Dermis microvascular lymphatic vessel endothelial cell (primary cell): ENCODE measurements around the gene PDZD4. TPM values are rescaled to one million over a fixed set of nuclear protein-coding genes. Genes with fewer than 3 reads are reported as not detected.

Experiments
- DNase-seq, 2 donors: peaks; one replicate each; pipeline versions ENCODE4 v3.0.0 to v3.0.0-alpha.2; 2010; ENCODE audit warnings: low read depth in 2 of 2
- total RNA-seq: library from RNA; depleted of rRNA; stranded (reverse); fragments of >200 nt; gene quantifications from 2 replicates; pipeline ENCODE4 v1.2.1, GENCODE V29; 2014

The PDZD4 gene, protein sequence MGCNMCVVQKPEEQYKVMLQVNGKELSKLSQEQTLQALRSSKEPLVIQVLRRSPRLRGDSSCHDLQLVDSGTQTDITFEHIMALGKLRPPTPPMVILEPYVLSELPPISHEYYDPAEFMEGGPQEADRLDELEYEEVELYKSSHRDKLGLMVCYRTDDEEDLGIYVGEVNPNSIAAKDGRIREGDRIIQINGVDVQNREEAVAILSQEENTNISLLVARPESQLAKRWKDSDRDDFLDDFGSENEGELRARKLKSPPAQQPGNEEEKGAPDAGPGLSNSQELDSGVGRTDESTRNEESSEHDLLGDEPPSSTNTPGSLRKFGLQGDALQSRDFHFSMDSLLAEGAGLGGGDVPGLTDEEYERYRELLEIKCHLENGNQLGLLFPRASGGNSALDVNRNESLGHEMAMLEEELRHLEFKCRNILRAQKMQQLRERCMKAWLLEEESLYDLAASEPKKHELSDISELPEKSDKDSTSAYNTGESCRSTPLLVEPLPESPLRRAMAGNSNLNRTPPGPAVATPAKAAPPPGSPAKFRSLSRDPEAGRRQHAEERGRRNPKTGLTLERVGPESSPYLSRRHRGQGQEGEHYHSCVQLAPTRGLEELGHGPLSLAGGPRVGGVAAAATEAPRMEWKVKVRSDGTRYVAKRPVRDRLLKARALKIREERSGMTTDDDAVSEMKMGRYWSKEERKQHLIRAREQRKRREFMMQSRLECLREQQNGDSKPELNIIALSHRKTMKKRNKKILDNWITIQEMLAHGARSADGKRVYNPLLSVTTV
- total RNA-seq = 0.26 and 0.89 TPM in 2 replicates

DNA sequence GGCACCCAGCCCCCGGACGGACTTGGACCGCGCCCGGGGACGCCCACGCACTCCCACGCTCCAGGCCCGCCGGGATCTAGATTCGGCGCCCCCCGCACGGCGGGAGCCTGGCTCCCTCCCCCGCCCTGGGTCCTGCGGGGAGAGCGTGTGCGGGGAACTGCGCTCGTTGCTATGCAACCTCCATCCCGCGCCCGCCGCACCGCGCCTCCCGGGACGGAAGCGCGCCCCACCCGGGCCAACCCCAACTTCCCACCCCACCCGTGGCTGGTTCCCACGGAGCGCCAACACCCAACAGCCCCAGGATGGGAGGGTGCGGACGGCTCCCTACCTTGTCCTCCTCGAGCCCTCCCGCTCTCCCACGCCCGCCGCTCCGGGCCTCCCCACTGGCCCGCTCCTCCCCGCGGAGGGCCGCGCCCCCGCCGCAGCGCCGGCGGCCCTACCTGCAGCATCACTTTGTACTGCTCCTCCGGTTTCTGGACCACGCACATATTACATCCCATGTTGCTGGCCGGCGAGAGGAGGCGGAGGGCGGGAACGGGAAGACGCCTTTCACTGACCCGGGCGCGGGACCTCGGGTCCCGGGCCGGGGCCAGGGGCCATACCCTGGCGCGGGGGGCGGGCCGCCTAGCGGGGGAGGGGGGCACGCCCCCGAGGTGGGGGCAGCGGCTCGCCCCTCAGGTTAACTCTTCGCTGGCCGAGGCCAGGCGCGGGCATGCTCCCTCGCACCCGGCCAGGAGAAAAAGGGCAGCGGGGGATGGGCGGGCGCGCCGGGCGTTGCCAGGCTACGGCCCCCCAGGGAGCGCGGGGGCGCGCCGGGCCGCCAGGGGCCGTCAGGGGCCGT lies at the start of gene PDZD4:
PDZD4 (minus strand) TSS at position 746 of the 841 bp plus-strand sequence; CDS start at position 500, 246 bp downstream.
- no peak for DNase-seq

GRCh38 chrX:153879741-153880439 lies 49.5 kb upstream of the PDZD4 start:
- no peak for DNase-seq

DNA sequence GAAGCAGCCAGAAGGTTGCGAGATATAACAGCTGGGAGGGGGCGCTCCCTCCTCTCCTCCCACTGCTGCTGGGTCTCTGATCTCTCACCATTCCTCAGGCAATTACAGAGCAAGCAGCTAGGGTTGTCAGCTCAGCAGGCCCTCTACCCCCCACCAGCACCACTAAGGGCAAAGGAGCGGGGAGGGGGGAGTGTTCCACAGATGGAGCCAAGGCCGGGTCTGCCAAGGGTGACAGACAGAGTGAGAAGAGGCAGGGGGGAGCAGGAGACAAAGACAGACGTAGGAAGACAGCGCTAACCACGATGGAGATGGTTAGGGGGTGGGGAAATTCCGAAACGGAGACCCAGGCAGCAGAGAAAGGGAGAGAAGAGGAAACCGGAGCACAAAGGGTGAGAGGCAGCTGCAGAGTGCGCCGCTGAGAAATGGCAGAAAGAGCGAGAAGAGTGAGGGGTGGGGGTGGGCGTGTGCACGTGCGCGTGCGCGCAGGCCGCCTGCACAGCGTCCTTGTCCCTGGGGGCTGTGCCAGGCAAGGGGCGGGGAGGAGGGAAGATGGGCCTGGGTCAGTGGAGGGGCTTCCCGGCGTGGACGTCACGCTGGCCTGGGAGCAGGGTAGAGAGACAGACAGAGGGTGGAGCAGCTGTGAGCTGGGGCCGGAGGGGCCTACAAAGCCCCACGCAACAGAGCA lies 48.8 kb upstream of the PDZD4 start:
- no peak for DNase-seq

DNA sequence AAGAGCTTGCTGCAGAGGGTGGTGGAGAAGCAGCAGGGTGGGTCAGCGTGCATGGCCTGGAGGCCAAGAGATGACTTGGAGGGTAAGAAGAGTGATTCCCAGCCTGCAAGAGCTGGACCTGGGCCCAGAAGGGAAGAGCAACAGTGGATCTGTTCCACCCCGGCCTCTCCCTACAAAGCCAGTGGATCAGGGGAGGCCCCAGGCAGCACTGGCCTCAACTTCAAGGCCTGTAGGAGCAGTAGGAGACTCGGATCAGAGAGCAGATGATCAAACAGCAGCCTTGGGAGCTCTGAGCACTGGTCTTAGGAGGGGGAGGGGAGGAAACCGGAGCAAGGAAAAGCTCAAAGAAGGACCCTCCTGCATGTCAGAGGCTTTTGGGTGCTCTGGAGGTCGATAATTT lies 48.0 kb upstream of the PDZD4 start:
- DNase-seq = no peak

GRCh38 chrX:153877571-153878261 lies 47.4 kb upstream of the PDZD4 start:
- DNase-seq = no peak

DNA sequence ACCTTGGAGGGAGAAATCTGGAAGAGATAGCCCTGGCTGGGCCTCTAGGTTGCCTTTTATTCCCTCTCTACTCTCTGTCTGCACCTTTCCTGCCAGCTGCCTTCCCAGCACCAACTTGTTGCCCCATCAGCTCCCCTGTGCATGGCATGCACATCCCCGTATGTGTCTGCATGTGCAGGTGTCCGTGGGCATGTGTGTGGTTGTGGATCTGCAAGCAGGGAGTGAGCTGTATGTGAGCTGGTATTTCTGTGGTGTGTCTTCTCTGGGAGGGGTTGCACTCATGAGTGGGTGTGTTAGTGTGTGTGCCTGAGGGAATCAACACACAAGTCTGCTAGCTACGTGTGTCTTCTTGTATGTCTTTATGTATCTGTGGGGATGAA lies 45.8 kb upstream of the PDZD4 start:
- no peak for DNase-seq

DNA sequence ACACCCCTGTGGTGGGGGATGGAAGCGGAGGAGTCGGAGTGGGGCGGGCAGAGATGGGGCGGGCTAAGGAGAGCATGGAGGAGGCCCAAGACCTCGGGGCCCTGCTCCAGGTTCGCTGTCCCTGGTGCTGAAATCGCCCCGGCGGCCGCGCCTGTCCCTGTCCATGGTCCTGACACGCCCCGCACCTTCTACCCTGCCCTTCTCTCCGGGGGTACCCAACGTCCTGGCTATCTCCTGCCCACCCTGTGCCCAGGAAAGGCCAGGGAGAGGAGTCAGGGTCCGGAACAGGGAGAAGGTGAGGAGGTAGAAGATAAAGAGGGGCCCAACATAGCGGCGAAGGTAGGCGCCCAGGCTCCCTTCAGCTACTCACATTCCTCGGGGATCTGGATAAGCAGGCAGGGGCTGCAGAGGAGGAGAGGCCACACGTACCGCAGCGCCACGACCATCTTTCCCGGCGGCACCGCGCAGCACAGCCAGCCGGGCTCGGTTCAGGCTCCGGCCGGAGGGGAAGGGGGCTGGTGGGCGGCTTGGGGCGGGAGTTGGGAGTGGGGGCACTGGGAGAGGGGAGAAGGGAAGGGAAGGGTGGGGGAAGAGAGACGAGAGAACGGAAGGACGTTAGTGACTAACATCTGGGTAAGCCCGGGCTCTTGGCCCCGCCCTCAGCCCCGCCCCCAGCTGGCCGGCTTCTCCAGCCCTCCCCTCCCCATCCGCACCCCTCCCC lies 45.2 kb upstream of the PDZD4 start:
- peak in 1 of 2 donors; percentile 29 for DNase-seq

DNA sequence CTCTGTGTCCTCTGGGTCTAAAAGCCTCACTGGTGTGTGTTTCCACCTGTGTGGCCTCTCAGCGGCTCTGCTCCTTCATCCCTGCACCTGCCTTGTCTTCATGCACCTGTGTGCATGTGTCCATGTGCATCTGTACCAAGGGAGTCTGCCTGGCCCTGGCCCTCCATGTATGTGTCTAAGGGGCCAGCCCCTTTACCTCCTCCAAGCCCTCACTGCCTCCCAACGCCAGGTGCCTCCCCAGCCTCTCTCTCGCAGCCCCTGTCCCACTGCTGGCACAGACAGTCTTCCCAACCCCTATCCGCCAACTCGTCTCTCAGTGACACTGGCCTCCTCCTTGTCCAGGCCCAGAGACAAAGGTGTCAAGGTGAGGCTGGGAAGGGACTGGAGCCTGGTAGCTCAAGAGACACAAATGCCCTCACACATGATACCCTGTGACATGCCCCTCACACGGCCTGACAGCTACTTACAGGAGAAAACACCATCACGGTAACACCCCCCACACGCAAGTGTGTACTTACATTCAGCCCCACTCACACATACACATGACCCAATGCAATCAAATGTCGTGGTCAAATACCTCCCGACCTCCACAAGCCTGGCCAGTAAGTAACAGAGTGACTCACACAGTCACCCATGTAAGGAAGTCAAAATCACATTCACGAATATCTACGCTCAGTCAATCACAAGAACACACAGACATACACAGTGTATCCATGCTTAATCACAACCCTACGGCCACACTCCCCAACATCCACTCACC lies 44.2 kb upstream of the PDZD4 start:
- DNase-seq = no peak

DNA sequence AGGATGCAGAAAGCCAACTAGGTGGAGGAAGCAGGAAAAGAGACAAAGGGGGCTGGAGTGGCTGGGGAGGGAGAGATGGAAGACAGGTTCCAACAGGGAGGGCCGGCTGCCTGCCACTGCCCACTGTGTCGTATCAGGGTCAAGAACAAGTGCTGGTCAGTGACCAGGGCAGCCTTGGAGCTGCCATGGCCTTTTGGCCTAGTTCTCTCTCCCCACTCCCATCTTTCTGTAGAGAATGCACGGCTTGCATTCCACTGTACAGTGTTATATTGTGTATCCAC lies 43.7 kb upstream of the PDZD4 start:
- no peak for DNase-seq

DNA sequence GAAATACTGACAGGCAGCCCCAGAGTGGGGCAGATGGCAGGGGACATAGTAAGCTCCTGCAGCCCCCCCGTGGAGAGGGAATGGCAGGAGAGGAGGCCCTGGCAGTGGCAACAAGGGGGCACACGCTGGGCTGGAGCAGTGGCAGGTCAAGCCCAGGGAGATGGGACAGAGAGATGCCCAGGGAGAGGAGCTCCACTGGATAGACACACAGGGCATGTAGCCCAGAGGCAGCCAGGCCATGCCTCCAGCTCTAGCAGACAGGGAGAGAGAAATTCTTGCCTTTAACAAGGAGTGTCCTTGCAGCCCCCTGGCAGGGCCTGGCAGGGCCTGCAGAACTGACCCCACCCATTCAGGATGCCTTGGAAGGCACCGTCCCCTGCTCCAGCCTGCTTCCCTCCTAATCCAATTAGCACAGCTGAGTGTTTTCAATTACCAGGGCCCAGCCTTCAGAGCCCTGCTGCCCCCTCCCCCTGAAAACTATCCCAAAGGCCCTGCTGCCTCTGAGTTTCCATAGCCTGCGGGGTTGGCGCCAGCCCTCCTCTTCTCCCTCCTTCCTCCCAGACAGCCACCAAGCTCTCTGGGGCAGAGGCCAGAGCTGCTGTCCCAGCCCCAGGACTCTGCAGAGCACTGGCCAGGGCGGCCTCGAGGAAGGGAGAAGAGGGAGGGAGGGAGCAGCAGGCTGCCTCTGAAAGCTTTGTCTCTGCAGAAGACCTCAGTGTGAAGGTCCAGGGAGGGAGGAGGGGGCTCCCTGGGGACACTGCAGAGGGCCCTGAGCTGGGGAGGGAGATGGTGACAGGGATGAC lies 43.1 kb upstream of the PDZD4 start:
- DNase-seq = no peak

- DNase-seq = no peak
These were observed 41.9 kb upstream of the PDZD4 start for GRCh38 chrX:153871946-153872878.

GRCh38 chrX:153871451-153871850 lies 41.1 kb upstream of the PDZD4 start:
- DNase-seq = no peak

DNA sequence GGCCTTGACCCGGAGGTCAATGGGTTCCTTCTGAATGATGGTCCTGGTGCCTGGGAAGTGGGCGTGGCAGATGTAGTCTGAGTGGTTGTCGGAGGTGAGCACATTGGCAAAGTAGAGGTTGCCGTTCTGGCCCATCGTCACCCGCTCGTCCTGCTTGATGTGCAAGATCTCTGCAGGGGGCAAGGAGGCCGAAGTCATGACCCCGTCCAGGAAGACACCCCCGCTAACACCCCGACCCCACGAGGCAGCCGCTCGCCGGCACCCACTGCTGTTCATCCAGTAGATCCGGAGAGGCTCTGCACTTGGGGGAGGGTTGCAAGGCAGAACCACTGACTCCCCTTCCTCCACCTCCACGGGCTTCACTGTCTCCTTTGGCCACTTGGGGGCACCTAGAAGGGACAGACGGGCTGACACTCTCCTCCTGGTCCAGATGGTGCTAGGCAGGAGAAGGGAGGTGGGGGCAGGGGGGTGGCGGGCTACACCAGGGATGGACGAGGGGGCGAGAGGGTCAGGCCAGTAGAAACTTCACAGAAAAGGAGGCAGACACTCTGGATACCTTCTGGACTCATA lies 40.5 kb upstream of the PDZD4 start:
- no peak for DNase-seq

DNA sequence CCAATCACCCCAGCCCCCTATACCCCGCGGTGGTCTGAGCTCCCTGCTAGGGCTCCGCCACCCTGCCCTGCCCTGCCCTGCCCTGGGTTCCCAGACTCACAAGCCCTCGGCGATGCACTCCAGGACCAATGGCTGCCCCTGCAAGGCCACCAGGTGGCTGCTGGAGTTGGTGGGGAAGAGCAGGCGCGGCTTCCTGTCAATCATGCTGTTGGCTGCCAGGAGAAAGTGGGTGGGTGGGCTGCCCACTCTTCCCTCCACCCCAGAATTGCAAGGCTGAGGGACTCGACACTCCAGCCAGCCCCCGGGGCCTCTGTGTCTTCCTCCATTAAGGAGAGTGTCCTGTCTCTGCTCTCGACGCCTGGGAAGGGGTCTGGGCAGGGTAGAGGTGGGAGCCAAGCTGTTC lies 39.9 kb upstream of the PDZD4 start:
- DNase-seq = no peak

GRCh38 chrX:153869473-153870287 lies 39.3 kb upstream of the PDZD4 start:
- DNase-seq = no peak
